Muscle of arm (tissue), 14 donors: Measurements from ENCODE around the gene MAPKAP1. TPM values are rescaled to one million over a fixed set of nuclear protein-coding genes. Genes with fewer than 3 reads are reported as not detected.

Source experiments
- DNase-seq: peaks from one replicate; pipeline ENCODE4 v3.0.0-alpha.2; 2013
- long read RNA-seq, 11 donors: transcript quantifications; one replicate each; lab custom pipeline, GENCODE V29; 2026
- polyA plus RNA-seq, 12 donors: library from polyadenylated mRNA; unstranded; fragments of 120-200 nt; gene quantifications; one replicate each; pipeline ENCODE4 v1.2.1, GENCODE V29; 2013; ENCODE audit not compliant: insufficient read length in 12 of 12

MAPKAP1 gene
- polyA plus RNA-seq: 10 to 100 TPM in 11 of 12 donors, not detected in 1; 61.5 to 78.0 (median 72.4) TPM
- long read RNA-seq, donor 1, partial matches to known transcripts: 9 of 12 reads
- long read RNA-seq, donor 1, other reads (novel, unspliced or antisense): 0 of 12 reads
- long read RNA-seq, donor 2, transcript MAPKAP1-201 (12 exons, 3,395 nt): major isoform, 8 of 15 reads
- long read RNA-seq, donor 2, partial matches to known transcripts: 0 of 15 reads
- long read RNA-seq, donor 2, other reads (novel, unspliced or antisense): 0 of 15 reads
- long read RNA-seq, donor 3, partial matches to known transcripts: 0 of 8 reads
- long read RNA-seq, donor 3, other reads (novel, unspliced or antisense): 0 of 8 reads
- long read RNA-seq, donor 4, partial matches to known transcripts: 0 of 6 reads
- long read RNA-seq, donor 4, other reads (novel, unspliced or antisense): 0 of 6 reads
- long read RNA-seq, donor 5: 0 reads
- long read RNA-seq, donor 6, transcript MAPKAP1-201 (12 exons, 3,395 nt): major isoform, 6 of 10 reads
- long read RNA-seq, donor 6, partial matches to known transcripts: 0 of 10 reads
- long read RNA-seq, donor 6, other reads (novel, unspliced or antisense): 0 of 10 reads
- long read RNA-seq, donor 7, transcript MAPKAP1-201 (12 exons, 3,395 nt): major isoform, 6 of 7 reads
- long read RNA-seq, donor 7, partial matches to known transcripts: 0 of 7 reads
- long read RNA-seq, donor 7, other reads (novel, unspliced or antisense): 0 of 7 reads
- long read RNA-seq, donor 8, transcript MAPKAP1-201 (12 exons, 3,395 nt): major isoform, 6 of 35 reads
- long read RNA-seq, donor 8, partial matches to known transcripts: 22 of 35 reads
- long read RNA-seq, donor 8, other reads (novel, unspliced or antisense): 0 of 35 reads
- long read RNA-seq, donor 9, partial matches to known transcripts: 5 of 11 reads
- long read RNA-seq, donor 9, other reads (novel, unspliced or antisense): 0 of 11 reads
- long read RNA-seq, donor 10, partial matches to known transcripts: 13 of 26 reads
- long read RNA-seq, donor 10, other reads (novel, unspliced or antisense): 0 of 26 reads
- long read RNA-seq, donor 11, transcript MAPKAP1-201 (12 exons, 3,395 nt): major isoform, 10 of 14 reads
- long read RNA-seq, donor 11, partial matches to known transcripts: 0 of 14 reads
- long read RNA-seq, donor 11, other reads (novel, unspliced or antisense): 0 of 14 reads

GRCh38 chr9:125706651-125707471 is at the start of gene MAPKAP1:
TSS of gene MAPKAP1 (minus strand) at chr9:125707208. CDS start at chr9:125672574, 34,634 bp downstream.
- peak; percentile 96 for DNase-seq

- DNase-seq: no peak
Observed at GRCh38 chr9:125756518-125756917, 49.5 kb upstream of the MAPKAP1 start.

- no peak for DNase-seq
Observed at GRCh38 chr9:125755340-125755739, 48.3 kb upstream of the MAPKAP1 start.

DNA sequence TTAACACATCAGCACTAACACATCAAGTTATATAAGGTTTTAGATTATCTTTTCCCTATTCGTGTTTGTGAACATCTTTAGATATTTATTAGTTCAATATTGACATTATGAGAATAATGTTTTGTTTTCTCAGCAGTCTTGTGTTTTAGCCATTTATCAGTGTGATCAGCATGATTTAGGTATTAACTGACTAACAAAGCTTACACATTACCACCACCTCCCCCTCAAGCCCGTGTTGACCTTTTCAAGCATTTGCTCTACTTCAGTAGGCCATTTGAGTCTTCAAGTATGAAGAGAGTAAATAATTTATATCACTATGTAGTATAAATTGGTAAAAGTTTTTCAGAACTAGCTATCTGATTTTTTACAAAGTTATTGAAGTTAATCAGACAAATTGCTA is 47.1 kb upstream of the MAPKAP1 start:
- DNase-seq: no peak

- DNase-seq: no peak
Observed at GRCh38 chr9:125752070-125752628, 45.1 kb upstream of the MAPKAP1 start.

- DNase-seq: no peak
Observed at GRCh38 chr9:125750627-125751011, 43.6 kb upstream of the MAPKAP1 start.

DNA sequence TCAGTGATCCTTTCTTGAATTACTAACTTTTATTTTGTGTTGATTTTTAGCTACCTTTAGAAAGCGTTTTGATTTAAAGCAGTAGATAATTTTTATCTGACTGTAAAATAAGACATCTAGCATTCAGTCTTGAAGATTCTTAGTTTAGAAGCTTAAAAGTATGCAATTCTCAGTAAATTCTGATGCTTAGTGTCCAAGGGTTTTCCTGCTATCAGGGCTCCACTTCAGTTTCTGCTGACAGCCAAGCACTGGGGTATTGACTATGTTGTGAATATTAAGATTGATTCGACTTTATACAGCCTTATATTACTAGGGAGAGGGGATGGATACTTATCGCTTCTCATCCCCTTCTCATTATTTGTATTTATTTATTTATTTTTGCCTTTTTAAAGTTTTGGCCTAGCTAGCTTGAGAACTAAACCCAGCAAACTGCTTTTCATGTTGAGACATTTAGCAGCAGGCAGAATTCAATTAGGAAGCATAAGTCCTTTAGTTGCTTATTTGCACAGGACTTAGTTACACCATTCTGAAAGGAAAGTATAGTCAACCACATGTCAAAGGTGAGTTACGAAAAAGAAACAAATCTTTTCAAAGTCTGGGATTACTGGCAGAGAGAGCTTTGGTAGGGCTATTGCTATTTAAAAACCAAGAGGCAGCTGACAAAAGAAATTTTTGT is 43.1 kb upstream of the MAPKAP1 start:
- no peak for DNase-seq

DNA sequence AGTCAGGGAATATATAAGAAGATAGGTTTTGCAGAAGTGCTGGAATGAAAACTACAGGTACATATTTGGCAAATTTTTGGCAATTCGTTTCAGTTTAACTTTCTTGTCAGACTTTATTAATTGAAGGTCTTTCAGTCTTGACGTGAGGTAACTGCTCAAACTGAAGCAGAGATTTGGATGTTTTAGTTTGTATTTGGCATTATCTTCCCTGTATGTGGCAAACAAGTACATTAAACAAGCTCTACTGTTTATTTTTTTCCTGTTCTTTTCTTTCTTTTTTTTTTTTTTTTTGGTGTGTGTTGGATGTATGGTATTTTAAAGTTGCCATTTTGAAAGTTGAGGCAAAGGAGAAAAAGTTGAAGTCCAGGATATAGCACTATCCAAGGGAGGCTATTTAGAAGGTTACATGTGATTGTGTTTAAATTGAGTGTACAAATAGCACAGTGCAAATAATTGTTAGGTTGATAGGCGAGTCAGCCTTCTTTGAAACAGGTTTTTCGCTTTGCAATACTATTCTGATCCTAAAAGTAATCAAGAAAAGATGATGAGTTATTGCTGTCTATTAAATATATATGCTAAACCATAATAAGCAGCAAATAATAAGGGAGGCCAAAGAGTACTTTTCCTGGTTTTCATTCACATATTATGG is 42.4 kb upstream of the MAPKAP1 start:
- no peak for DNase-seq

GRCh38 chr9:125748446-125749099 is 41.6 kb upstream of the MAPKAP1 start:
- DNase-seq: no peak

- no peak for DNase-seq
Observed at GRCh38 chr9:125747765-125748445, 40.9 kb upstream of the MAPKAP1 start.

DNA sequence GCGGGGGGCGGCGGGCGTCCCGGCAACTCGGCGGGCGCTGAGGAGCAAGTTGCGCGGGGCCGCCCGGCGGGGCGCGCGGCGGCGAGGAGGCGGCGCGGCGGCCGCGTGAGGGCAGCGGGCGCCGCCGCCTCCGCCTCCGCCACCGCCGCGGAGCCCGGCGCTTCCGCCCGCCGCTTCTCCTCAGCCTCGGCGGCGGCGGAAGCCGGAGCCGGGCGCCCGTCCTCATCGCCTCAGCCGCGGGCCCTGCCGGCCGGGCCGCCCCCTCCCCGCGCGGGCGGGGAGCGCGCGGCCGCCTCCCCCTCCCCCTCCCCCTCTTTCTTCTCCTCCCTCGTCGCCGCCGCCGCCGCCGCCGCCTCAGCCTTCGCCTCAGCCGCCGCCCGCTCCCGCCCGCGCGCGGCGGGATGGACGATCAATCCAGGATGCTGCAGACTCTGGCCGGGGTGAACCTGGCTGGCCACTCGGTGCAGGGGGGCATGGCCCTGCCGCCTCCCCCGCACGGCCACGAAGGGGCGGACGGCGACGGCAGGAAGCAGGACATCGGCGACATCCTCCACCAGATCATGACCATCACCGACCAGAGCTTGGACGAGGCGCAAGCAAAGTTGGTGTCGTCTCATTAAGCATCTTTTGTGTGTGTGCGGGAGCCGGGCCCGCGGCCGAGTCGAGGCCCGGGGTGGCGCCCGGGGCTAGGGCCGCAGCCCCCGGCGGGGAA is 40.2 kb upstream of the MAPKAP1 start, which contains the start of gene PBX3:
PBX3 (plus strand) TSS at position 321 of the 712 bp plus-strand sequence.
- DNase-seq: peak; percentile 59

DNA sequence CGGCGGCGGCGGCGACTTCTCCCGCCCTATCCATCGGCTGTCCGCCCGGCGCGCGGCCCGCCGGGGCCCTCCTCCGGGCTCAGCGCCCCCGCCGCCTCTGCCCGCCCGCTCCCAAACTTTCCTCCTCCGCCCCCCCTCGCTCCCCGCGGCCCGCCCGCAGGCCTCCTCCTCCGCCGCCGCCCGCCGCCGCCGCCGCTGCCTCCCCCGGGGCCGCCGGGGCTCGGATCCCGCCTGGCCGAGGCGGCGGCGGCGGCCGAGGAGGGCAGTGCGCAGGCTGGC is 39.7 kb upstream of the MAPKAP1 start:
- DNase-seq: no peak

GRCh38 chr9:125746017-125746773 is 39.2 kb upstream of the MAPKAP1 start:
- peak; percentile 88 for DNase-seq

- DNase-seq: no peak
Observed at GRCh38 chr9:125745682-125746016, 38.6 kb upstream of the MAPKAP1 start.

DNA sequence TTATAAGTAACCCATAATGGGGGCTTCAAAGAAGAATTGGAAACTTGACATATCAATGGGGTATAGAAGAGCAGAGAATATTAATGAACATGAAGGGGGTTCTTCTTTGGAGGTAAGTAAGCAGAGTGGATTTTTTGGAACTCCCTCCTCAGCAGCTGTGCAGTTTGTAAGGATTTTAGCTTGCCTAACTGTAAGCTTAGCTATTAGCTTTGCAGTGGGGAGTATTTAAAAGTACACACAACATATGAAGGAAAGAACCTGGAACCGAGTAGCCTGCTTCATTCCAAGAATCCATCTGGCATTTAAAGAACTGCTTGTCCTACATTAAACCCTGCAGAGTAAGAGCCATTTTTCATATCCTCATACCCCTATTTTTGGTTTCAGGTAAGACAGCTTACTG is 38.0 kb upstream of the MAPKAP1 start:
- peak; percentile 69 for DNase-seq

- no peak for DNase-seq
Observed at GRCh38 chr9:125744616-125745015, 37.6 kb upstream of the MAPKAP1 start.

- DNase-seq: no peak
Observed at GRCh38 chr9:125743682-125744428, 36.8 kb upstream of the MAPKAP1 start.
